PC-9 (cell line): ENCODE results near the gene INPPL1. TPM values are rescaled to one million over a fixed set of nuclear protein-coding genes. Genes with fewer than 3 reads are reported as not detected.
A peak's percentile ranks its signal among the peaks of the same experiment; 100 is the strongest.

ENCODE experiments used
- BruUV-seq: library from RNA; stranded (reverse); fragments of 400-500 nt; replicated peaks from 2 replicates; lab custom pipeline; 2021; lab: Mats Ljungman, UMichigan
- CTCF ChIA-PET: fragments of 300-600 bp; sonication (Branson Sonifier 250); formaldehyde crosslinking; loops from one replicate; lab custom pipeline; 2022; ENCODE audit warnings: antibody characterized with exemption; lab: Charles Lee
- POLR2A ChIA-PET: fragments of 300-600 bp; sonication (Branson Sonifier 250); formaldehyde crosslinking; loops from one replicate; lab custom pipeline; 2022; ENCODE audit warnings: antibody characterized with exemption; ENCODE audit not compliant: unreplicated experiment; lab: Charles Lee
- DNase-seq, 2 experiments: peaks; one replicate each; pipeline versions ENCODE4 v3.0.0 to v3.0.0-alpha.2; 2015 to 2022; ENCODE audit warnings: mixed read lengths in 1 of 2
- H2AFZ ChIP-seq: fragments of 200-600 bp; sonication (generic); 2 replicates; pipeline ENCODE4 v1.8.1; 2017; ENCODE audit warnings: antibody characterized with exemption
- H3F3A ChIP-seq: fragments of 200-600 bp; sonication (generic); 2 replicates; pipeline ENCODE4 v1.8.1; 2017; ENCODE audit warnings: antibody characterized with exemption, mild to moderate bottlenecking, low read depth; ENCODE audit not compliant: insufficient read depth
- H3K27ac ChIP-seq: fragments of 200-600 bp; sonication (generic); 2 replicates; pipeline ENCODE4 v1.6.1; 2016; ENCODE audit warnings: mixed run types
- H3K27me3 ChIP-seq: fragments of 200-600 bp; sonication (generic); 2 replicates; pipeline ENCODE4 v1.6.1; 2016; ENCODE audit warnings: low read depth, mixed run types; ENCODE audit not compliant: insufficient read depth
- H3K36me3 ChIP-seq: fragments of 200-600 bp; sonication (generic); 2 replicates; pipeline ENCODE4 v1.6.1; 2016; ENCODE audit warnings: low read depth, mixed run types
- H3K4me1 ChIP-seq: fragments of 200-600 bp; sonication (generic); replicated peaks from 2 replicates; pipeline ENCODE4 v1.6.1; 2016; ENCODE audit warnings: mixed run types; ENCODE audit not compliant: insufficient read depth
- H3K4me2 ChIP-seq: fragments of 200-600 bp; sonication (generic); 2 replicates; pipeline ENCODE4 v1.6.1; 2017; ENCODE audit warnings: mixed run types
- H3K4me3 ChIP-seq: fragments of 200-600 bp; sonication (generic); 2 replicates; pipeline ENCODE4 v1.6.1; 2016; ENCODE audit warnings: mixed run types
- H3K79me2 ChIP-seq: fragments of 200-600 bp; sonication (generic); 2 replicates; pipeline ENCODE4 v1.6.1; 2017; ENCODE audit warnings: low read depth, mixed run types
- H3K9me2 ChIP-seq: fragments of 200-600 bp; sonication (generic); 2 replicates; pipeline ENCODE4 v1.8.1; 2017; ENCODE audit warnings: mild to moderate bottlenecking; ENCODE audit not compliant: insufficient read depth
- H3K9me3 ChIP-seq: fragments of 200-600 bp; sonication (generic); 2 replicates; pipeline ENCODE4 v1.8.1; 2016; ENCODE audit warnings: low read depth; ENCODE audit not compliant: insufficient read depth
- H4K20me1 ChIP-seq: fragments of 200-600 bp; sonication (generic); 2 replicates; pipeline ENCODE4 v1.8.1; 2017; ENCODE audit not compliant: insufficient read depth
- EZH2 ChIP-seq: fragments of 200-600 bp; sonication (generic); IDR thresholded peaks from 2 replicates; pipeline ENCODE4 v1.8.0; 2017; ENCODE audit warnings: antibody characterized with exemption, low read depth
- intact Hi-C: fragments of 100-400 bp; cut with micrococcal nuclease; formaldehyde crosslinking; loops from one replicate; pipeline ENCODE4 v1.10.0; 2022; ENCODE audit not compliant: unreplicated experiment
- total RNA-seq: library from RNA; stranded (reverse); gene quantifications from 2 replicates; pipeline ENCODE4 v1.2.3, GENCODE V29; 2021
- TF ChIP-seq, protein P1 (sequence below): fragments of 200-600 bp; sonication (generic); conservative IDR thresholded peaks from 2 replicates; pipeline ENCODE4 v1.6.1; 2017; ENCODE audit warnings: mixed run types, antibody characterized with exemption, mild to moderate bottlenecking, moderate library complexity

Gene INPPL1
- total RNA-seq, 1 experiment from 2014 or later: 199 TPM

DNA sequence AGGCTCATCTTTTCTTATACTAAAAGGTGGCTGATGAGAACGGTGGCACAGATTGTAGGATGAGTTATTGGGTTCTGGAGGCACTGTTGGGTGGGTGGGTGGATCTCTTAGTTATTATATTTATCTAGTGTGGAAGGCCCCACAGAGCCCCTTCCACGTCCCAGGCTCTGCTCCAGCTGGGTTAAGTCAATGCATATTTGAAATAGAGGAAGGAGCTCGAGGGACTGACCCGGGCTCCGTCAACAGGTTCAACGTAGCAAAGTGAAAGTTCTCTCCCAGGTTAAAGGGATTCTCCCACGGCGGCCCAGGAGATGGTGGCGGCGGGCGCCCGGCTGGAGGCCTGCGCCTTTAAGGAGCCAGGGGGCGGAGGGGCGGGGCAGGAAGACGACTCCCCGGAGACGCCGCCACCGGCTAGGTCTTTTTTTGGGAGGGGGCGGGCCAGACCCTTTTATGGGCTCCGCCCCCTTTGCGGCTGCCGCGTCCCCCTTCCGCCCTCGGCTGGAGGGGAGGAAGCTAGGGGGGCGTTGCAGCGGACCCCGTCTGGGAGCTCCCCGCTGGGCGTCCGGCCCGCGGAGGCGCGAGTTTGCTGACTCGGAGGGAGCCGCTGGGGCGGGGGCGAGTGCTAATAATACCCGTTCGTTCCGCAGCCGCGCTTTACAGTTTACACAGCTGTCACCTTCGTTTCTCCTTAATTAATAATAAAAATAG lies 1.5 kb upstream of the INPPL1 start:
- peaks cover 9% of the 10 kb centered on the region for H3F3A ChIP-seq
- peaks cover 7% of the 10 kb centered on the region; the same call in 1 of the 2 replicates for H3K36me3 ChIP-seq
- H3K4me1 ChIP-seq: peaks cover 23% of the 10 kb centered on the region
- no peaks in the 10 kb centered on the region for H3K9me2 ChIP-seq
- intact Hi-C loops: loop anchor here (1.0 to 5.0 kb wide), 5 partner anchors 40 to 182 kb away; partner anchors contain the start of genes ANAPC15, LRRC51 and NUMA1
- no TSS peak for BruUV-seq
- peaks cover 30% of the 10 kb centered on the region for H3K79me2 ChIP-seq
- peak overlapping the region; percentile 50 for H3K27ac ChIP-seq
- TF ChIP-seq, protein P1, sequence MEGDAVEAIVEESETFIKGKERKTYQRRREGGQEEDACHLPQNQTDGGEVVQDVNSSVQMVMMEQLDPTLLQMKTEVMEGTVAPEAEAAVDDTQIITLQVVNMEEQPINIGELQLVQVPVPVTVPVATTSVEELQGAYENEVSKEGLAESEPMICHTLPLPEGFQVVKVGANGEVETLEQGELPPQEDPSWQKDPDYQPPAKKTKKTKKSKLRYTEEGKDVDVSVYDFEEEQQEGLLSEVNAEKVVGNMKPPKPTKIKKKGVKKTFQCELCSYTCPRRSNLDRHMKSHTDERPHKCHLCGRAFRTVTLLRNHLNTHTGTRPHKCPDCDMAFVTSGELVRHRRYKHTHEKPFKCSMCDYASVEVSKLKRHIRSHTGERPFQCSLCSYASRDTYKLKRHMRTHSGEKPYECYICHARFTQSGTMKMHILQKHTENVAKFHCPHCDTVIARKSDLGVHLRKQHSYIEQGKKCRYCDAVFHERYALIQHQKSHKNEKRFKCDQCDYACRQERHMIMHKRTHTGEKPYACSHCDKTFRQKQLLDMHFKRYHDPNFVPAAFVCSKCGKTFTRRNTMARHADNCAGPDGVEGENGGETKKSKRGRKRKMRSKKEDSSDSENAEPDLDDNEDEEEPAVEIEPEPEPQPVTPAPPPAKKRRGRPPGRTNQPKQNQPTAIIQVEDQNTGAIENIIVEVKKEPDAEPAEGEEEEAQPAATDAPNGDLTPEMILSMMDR: peak; percentile 68; the same call in 1 of the 2 replicates
- TF ChIP-seq EZH2: no peak
- DNase-seq: peak; percentile 84 to 97
- CTCF ChIA-PET: interaction anchor here (0.6 to 1.2 kb wide), 6 partner anchors 114 to 363 kb away, joined by 3 to 16 read pairs (median 5); no protein-coding TSS in a partner anchor
- H2AFZ ChIP-seq: peak overlapping the region; percentile 89
- peak overlapping the region; percentile 97 for H3K4me2 ChIP-seq
- POLR2A ChIA-PET: interaction anchor here (0.5 to 1.2 kb wide), 8 partner anchors 17 to 436 kb away, joined by 3 to 8 read pairs (median 4); no protein-coding TSS in a partner anchor
- no peaks in the 10 kb centered on the region for H3K9me3 ChIP-seq
- peaks cover 12% of the 10 kb centered on the region; the same call in 1 of the 2 replicates for H4K20me1 ChIP-seq
- H3K4me3 ChIP-seq: peak overlapping the region; percentile 97
- no peaks in the 10 kb centered on the region for H3K27me3 ChIP-seq

DNA sequence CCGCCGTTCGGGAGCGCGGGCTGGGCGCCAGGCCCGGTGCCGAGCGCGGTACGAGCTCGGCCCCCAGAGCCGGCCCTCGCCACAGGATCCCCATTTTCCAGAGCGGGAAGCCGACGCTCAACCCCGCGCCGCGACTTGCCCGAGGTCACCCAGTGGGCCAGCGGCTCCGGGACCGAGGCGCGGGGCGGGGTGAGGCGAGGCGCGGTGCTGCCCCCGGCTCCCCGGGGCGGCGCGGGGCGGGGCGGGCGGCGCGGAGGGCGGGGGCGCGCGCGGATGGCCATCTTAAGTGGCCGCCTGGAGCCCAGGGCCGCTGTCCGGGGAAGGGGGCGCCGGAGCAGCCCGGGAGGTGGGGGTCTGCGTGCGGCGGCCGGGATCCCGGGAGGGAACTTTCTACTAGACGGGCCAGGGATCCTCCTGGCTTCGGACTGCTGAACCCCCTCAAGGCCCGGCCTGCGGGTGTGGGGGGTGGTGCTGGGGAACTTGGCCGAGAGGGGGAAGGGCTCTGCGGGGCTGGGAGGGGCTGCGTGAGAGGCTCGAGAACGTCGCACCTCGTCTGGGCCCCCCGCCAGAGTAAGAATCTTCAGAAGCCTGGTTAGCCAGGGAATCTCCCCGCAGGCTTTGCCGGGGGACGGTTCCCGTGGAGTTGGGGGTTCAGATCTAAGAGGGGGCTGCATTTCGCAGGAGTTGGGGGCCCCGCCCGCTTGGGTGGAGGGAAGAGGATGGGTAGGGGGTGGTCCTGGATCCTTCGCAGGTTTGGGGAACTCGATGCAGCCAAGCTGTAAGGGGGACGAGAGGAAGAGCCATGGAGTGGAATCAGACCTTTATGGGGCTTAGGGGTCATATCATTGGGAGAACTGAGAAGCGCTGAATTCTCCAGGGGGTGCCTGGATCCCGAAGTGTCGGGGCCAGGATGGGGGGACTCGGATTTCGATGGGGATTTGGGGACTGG lies 678 bp upstream of the INPPL1 start:
- Histone ChIP-seq H3K27ac (peak overlapping the region; percentile 50), H3K27me3 (no peaks in the 10 kb centered on the region), H3K4me2 (peak overlapping the region; percentile 97), H3F3A (peaks cover 9% of the 10 kb centered on the region), H3K4me3 (peak overlapping the region; percentile 97), H3K4me1 (peaks cover 23% of the 10 kb centered on the region), H4K20me1 (peaks cover 12% of the 10 kb centered on the region; the same call in 1 of the 2 replicates), H3K9me3 (no peaks in the 10 kb centered on the region), H2AFZ (peak overlapping the region; percentile 86), H3K79me2 (peaks cover 30% of the 10 kb centered on the region), H3K36me3 (peaks cover 11% of the 10 kb centered on the region; the same call in 1 of the 2 replicates), H3K9me2 (no peaks in the 10 kb centered on the region)
- peak in 1 of 2 experiments; percentile 81 for DNase-seq
- POLR2A ChIA-PET: interaction anchor here (0.5 to 1.2 kb wide), 8 partner anchors 17 to 437 kb away, joined by 3 to 8 read pairs (median 4); no protein-coding TSS in a partner anchor
- TF ChIP-seq, protein P1: no peak
- no peak for TF ChIP-seq EZH2
- CTCF ChIA-PET: interaction anchor here (0.6 to 1.2 kb wide), 5 partner anchors 41 to 209 kb away, joined by 3 to 6 read pairs (median 5); no protein-coding TSS in a partner anchor
- intact Hi-C loops: loop anchor here (1.0 to 5.0 kb wide), 5 partner anchors 41 to 183 kb away; partner anchors contain the start of genes ANAPC15, LRRC51 and NUMA1
- no TSS peak for BruUV-seq
